ENCODE results near the gene BICDL1. TPM values are rescaled to one million over a fixed set of nuclear protein-coding genes. Genes with fewer than 3 reads are reported as not detected.

Gene BICDL1
- total and polyA plus RNA-seq, 2 of the 4 experiments (the other 2 are of a cell fraction) = not detected

DNA sequence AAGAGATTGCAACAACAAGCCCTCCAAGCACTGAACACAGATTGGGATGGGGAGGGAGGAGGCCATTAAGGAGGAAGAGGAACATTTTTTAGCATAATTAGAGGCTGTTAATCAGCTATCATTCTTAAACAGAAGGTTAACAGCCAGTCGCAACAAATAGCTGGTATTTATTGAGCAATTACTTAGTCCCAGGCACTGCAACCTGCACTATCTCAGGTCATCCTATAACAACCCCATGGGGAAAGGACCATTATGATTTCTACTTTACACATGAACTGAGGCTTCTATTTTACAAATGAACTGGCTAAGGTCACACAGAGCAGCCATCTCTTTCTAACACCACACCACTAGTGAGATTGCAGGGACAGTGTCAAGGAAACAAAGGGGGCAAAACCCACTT is 117.1 kb downstream of the BICDL1 start:
- H4K5ac ChIP-seq (ENCODE audit: low read depth, low read length) = no peak overlapping the region
- H3K9ac ChIP-seq (ENCODE audit: low read depth, low read length) = no peak overlapping the region
- H2BK120ac ChIP-seq (ENCODE audit: low read depth, low read length) = no peak overlapping the region
- no peak overlapping the region for H3K14ac ChIP-seq (replicated peaks; ENCODE audit: low read depth, low read length)
- H2AFZ ChIP-seq (replicated peaks; ENCODE audit: low read length, poor library complexity) = no peak overlapping the region
- no peak overlapping the region for H4K8ac ChIP-seq (ENCODE audit: low read depth in 2 of 2, low read length in 2 of 2)
- H3K18ac ChIP-seq (ENCODE audit: low read depth, low read length) = no peak overlapping the region
- H2BK15ac ChIP-seq (ENCODE audit: low read depth, low read length) = no peak overlapping the region
- no peaks in the 10 kb centered on the region for H3K9me3 ChIP-seq (ENCODE audit: control insufficient read depth, insufficient read depth, low read length)
- WGBS, 2 experiments (ENCODE audit: extremely low coverage in 2 of 2, insufficient read length in 1 of 2) = no CpG with 5 or more reads among the region's 1 CpG
- no peak overlapping the region for H2AK5ac ChIP-seq (ENCODE audit: low read depth, low read length)
- peaks cover 33% of the 10 kb centered on the region for H3K36me3 ChIP-seq (ENCODE audit: control insufficient read depth, insufficient read depth, low read length)
- no peak overlapping the region for H3K56ac ChIP-seq (ENCODE audit: extremely low read depth, insufficient read depth, low read length)
- no peaks in the 10 kb centered on the region for H3K27me3 ChIP-seq (ENCODE audit: control insufficient read depth, insufficient read depth, low read length)
- TF ChIP-seq RAD21 (IDR thresholded peaks at IDR 0.05; ENCODE audit: low read length) (no peak), RFX5 (IDR thresholded peaks at IDR 0.05; ENCODE audit: low read depth, low read length) (no peak), CEBPB (IDR thresholded peaks at IDR 0.05; ENCODE audit: low read depth, low read length) (no peak), NFE2L2 (IDR thresholded peaks at IDR 0.05; ENCODE audit: low read depth, low read length) (no peak), MAZ (IDR thresholded peaks at IDR 0.05; ENCODE audit: borderline replicate concordance, low read depth, low read length) (no peak), CHD1 (IDR thresholded peaks at IDR 0.05; ENCODE audit: low read depth, low read length) (no peak), SMC3 (IDR thresholded peaks at IDR 0.05; ENCODE audit: low read depth, low read length) (no peak), FOS (IDR thresholded peaks at IDR 0.05; ENCODE audit: low read depth, low read length) (no peak), MXI1 (IDR thresholded peaks at IDR 0.05; ENCODE audit: borderline replicate concordance, low read depth, low read length) (no peak), POLR2A (IDR thresholded peaks at IDR 0.05; ENCODE audit: low read depth, low read length) (no peak), BHLHE40 (IDR thresholded peaks at IDR 0.05; ENCODE audit: low read depth, low read length) (no peak)
- TF ChIP-seq, protein P1, sequence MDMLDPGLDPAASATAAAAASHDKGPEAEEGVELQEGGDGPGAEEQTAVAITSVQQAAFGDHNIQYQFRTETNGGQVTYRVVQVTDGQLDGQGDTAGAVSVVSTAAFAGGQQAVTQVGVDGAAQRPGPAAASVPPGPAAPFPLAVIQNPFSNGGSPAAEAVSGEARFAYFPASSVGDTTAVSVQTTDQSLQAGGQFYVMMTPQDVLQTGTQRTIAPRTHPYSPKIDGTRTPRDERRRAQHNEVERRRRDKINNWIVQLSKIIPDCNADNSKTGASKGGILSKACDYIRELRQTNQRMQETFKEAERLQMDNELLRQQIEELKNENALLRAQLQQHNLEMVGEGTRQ (IDR thresholded peaks at IDR 0.05; ENCODE audit: low read depth, low read length) = no peak
- TF ChIP-seq, protein P2, sequence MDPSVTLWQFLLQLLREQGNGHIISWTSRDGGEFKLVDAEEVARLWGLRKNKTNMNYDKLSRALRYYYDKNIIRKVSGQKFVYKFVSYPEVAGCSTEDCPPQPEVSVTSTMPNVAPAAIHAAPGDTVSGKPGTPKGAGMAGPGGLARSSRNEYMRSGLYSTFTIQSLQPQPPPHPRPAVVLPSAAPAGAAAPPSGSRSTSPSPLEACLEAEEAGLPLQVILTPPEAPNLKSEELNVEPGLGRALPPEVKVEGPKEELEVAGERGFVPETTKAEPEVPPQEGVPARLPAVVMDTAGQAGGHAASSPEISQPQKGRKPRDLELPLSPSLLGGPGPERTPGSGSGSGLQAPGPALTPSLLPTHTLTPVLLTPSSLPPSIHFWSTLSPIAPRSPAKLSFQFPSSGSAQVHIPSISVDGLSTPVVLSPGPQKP (IDR thresholded peaks at IDR 0.05; ENCODE audit: borderline replicate concordance, low read depth, low read length) = no peak
- TF ChIP-seq, protein P3, sequence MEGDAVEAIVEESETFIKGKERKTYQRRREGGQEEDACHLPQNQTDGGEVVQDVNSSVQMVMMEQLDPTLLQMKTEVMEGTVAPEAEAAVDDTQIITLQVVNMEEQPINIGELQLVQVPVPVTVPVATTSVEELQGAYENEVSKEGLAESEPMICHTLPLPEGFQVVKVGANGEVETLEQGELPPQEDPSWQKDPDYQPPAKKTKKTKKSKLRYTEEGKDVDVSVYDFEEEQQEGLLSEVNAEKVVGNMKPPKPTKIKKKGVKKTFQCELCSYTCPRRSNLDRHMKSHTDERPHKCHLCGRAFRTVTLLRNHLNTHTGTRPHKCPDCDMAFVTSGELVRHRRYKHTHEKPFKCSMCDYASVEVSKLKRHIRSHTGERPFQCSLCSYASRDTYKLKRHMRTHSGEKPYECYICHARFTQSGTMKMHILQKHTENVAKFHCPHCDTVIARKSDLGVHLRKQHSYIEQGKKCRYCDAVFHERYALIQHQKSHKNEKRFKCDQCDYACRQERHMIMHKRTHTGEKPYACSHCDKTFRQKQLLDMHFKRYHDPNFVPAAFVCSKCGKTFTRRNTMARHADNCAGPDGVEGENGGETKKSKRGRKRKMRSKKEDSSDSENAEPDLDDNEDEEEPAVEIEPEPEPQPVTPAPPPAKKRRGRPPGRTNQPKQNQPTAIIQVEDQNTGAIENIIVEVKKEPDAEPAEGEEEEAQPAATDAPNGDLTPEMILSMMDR (conservative IDR thresholded peaks at IDR 0.05; ENCODE audit: low read depth, low read length) = no peak
- ATAC-seq (ENCODE audit: low read depth) (no peak), DNase-seq (no peak)
- H3K79me1 ChIP-seq (ENCODE audit: low read depth in 1 of 2, low read length in 2 of 2) = peaks cover 15 to 84% of the 10 kb centered on the region in 2 experiments
- H2AK9ac ChIP-seq (replicated peaks; ENCODE audit: low read depth, low read length, poor library complexity) = peak overlapping the region; percentile 53
- no peak overlapping the region for H3K4ac ChIP-seq (ENCODE audit: low read depth, low read length)
- no peak overlapping the region for H3K4me2 ChIP-seq (ENCODE audit: low read depth, low read length)
- intact Hi-C loops (cut with micrococcal nuclease) = no loop called here
- BruUV-seq (replicated peaks) = no TSS peak
- H4K91ac ChIP-seq (ENCODE audit: insufficient read depth, low read depth, low read length) = no peak overlapping the region
- H3K4me3 ChIP-seq (ENCODE audit: insufficient read depth, low read depth, low read length) = no peak overlapping the region
- H3K9me1 ChIP-seq (ENCODE audit: insufficient read depth, low read length) = peaks cover 21% of the 10 kb centered on the region
- H2BK20ac ChIP-seq (ENCODE audit: low read depth, low read length) = no peak overlapping the region
- in situ Hi-C loops (cut with MboI; ENCODE audit: low sequenced_read_pairs) = loop anchor here (25.0 kb wide), 1 partner anchor 1744 kb away; the partner anchor contains the start of gene TAOK3
- peaks cover 93% of the 10 kb centered on the region for H4K20me1 ChIP-seq (ENCODE audit: insufficient read depth, low read length)
- dilution Hi-C loops (cut with HindIII; ENCODE audit: low sequenced_read_pairs, unreplicated experiment) = no loop called here
- H3K27ac ChIP-seq (ENCODE audit: insufficient read depth, low read length) = no peak overlapping the region
- no peak overlapping the region for H2BK5ac ChIP-seq (ENCODE audit: low read depth, low read length, poor library complexity, severe bottlenecking)
- POLR2A ChIA-PET (ENCODE audit: unreplicated experiment) = no interaction called here
- H3K4me1 ChIP-seq (ENCODE audit: control insufficient read depth, insufficient read depth, low read length) = peaks cover under 1% of the 10 kb centered on the region; the same call in 1 of the 2 replicates
- H3K23ac ChIP-seq (ENCODE audit: low read depth, low read length) = no peak overlapping the region
- CTCF ChIA-PET = no interaction called here

Data from IMR-90 (cell line).